ENCODE results near the gene CARTPT. TPM values are rescaled to one million over a fixed set of nuclear protein-coding genes. Genes with fewer than 3 reads are reported as not detected.

CARTPT gene
- total RNA-seq, 4 donors from 2014 or later, result not detected

DNA sequence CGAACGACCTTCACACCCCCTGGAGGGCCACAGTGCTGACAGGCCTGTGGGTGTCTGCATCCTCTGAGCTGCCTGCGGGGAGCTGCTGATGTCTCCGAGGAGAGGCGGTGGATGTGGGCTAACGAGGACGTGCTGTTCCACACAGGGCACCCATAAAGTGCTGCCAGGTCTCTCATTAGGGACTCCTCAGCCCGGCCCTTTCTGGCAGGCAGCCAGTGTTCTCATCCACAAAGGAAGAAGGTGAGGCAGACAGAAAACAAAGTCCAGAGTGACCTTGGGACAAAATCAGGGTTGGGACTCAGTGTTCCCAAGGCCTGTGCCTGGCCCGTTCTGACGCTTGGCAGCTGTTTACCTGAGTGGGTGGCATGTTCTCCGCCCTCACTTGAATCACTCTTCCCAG, 29.3 kb downstream of the CARTPT start:
- WGBS, 2 donors, result 28 to 44% methylated on average over 11 of the region's 11 CpGs
- peak in 1 of 2 donors; percentile 23 for DNase-seq (ENCODE audit: low spot score in 2 of 2)
- intact Hi-C loops (cut with DNase I; ENCODE audit: low total_unique reads), result no loop called here

DNA sequence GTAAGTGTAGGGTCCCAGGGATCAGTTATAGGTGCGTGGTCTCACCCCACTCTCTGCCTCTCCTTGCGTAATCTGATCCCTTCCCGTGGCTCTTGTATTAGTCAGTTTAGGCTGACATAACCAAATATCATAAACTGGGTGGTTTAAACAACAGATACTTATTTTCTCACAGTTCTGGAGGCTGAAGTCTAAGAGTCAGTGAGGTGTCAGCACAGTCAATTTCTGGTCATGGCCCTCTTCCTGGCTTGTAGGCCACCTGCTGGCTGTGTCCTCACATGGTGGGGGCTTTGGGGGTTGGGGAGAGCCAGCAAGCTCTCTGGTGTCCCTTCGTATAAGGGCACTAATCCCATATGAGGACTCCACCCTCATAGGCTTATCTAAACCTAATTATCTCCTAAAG, 32.3 kb downstream of the CARTPT start:
- no peak for TF ChIP-seq POLR2A (IDR thresholded peaks at IDR 0.05)
- TF ChIP-seq, protein P1, sequence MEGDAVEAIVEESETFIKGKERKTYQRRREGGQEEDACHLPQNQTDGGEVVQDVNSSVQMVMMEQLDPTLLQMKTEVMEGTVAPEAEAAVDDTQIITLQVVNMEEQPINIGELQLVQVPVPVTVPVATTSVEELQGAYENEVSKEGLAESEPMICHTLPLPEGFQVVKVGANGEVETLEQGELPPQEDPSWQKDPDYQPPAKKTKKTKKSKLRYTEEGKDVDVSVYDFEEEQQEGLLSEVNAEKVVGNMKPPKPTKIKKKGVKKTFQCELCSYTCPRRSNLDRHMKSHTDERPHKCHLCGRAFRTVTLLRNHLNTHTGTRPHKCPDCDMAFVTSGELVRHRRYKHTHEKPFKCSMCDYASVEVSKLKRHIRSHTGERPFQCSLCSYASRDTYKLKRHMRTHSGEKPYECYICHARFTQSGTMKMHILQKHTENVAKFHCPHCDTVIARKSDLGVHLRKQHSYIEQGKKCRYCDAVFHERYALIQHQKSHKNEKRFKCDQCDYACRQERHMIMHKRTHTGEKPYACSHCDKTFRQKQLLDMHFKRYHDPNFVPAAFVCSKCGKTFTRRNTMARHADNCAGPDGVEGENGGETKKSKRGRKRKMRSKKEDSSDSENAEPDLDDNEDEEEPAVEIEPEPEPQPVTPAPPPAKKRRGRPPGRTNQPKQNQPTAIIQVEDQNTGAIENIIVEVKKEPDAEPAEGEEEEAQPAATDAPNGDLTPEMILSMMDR (IDR thresholded peaks at IDR 0.05), result no peak
- intact Hi-C loops (cut with DNase I; ENCODE audit: low total_unique reads), result no loop called here
- WGBS, 2 donors, result 79 to 81% methylated on average over 4 of the region's 4 CpGs
- H3K4me3 ChIP-seq (ENCODE audit: low read depth, poor library complexity, severe bottlenecking), result no peak overlapping the region
- no peak for DNase-seq (ENCODE audit: low spot score in 2 of 2)

More for the DNA sequence above, 29.3 kb downstream of the CARTPT start:
- no peak overlapping the region for H3K4me3 ChIP-seq (ENCODE audit: low read depth, poor library complexity, severe bottlenecking)
- TF ChIP-seq, protein P1 (IDR thresholded peaks at IDR 0.05), result no peak
- TF ChIP-seq POLR2A (IDR thresholded peaks at IDR 0.05), result no peak

GRCh38 chr5:71752441-71753190, 33.5 kb downstream of the CARTPT start:
- intact Hi-C loops (cut with DNase I; ENCODE audit: low total_unique reads), result no loop called here
- no peak for TF ChIP-seq POLR2A (IDR thresholded peaks at IDR 0.05)
- TF ChIP-seq, protein P1 (IDR thresholded peaks at IDR 0.05), result no peak
- 70 to 74% methylated on average over 4 of the region's 4 CpGs for WGBS, 2 donors
- DNase-seq (ENCODE audit: low spot score in 2 of 2), result no peak
- H3K4me3 ChIP-seq (ENCODE audit: low read depth, poor library complexity, severe bottlenecking), result no peak overlapping the region

DNA sequence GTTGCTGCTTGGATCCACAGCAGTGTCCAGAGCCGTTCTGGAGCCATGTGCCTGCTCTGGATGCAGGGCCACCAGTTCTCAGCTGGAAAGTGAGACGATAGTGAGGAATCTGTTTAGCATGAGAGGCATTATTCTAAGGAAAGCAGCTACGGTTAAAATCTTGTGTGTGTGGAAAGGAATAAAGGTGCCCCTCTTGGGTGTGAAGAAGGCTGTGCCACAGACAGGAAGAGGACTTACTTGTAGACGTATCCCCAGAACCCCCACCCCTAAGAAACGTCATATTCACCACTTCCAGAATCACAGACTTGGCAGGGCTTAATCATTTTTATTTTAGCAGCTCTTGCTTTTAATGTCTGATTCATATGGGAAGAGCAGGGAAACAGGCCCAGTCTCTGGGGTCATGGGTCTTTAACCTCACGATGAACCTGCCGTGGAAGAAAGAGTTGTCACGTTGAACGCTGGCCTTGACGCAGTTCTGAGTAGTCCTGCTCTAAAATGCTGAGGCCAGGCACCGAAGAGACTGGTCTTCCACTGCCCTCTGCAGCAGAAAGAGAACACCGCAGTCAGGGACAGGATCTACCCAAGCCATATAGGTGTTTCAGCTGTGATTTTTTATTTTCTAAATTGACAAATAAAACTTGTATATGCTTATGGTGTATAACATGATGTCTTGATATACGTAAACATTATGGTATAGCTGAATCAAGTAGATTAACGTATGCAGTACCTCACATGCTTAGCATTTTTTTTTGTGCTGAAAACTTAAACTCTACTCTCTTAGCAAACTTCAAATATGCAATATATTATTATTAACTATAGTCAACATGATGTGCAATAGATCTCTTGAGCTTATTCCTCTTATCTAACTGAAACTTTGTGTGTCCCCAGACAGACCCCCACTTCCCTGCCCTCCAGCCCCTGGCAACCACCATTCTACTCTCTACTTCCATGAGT, 38.8 kb downstream of the CARTPT start:
- H3K4me3 ChIP-seq (ENCODE audit: low read depth, poor library complexity, severe bottlenecking), result no peak overlapping the region

DNA sequence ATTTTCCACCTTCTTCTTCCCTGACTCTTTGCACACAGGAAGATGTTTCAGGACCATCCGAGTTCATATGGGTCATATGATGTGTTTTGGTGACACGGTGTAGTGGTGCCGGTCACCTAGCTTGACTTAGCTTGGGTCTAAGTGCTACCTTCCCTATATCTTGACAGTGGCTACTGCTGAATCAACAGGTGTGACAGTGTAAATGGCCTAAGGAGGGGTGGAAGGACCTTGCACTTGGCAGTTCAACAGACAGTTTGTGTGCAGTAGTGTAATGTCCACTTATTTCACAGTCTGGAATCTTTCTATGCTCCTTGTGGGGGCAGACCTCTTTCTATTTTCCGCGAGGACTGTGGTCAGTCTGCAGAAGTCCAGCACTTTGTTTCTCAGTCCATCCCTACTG, 43.8 kb downstream of the CARTPT start:
- no peak overlapping the region for H3K4me3 ChIP-seq (ENCODE audit: low read depth, poor library complexity, severe bottlenecking)
- 91 to 94% methylated on average over 5 of the region's 5 CpGs for WGBS, 2 donors
- TF ChIP-seq, protein P1 (IDR thresholded peaks at IDR 0.05), result no peak
- TF ChIP-seq POLR2A (IDR thresholded peaks at IDR 0.05), result no peak
- intact Hi-C loops (cut with DNase I; ENCODE audit: low total_unique reads), result no loop called here
- DNase-seq (ENCODE audit: low spot score in 2 of 2), result no peak

More for the DNA sequence above, 38.8 kb downstream of the CARTPT start:
- intact Hi-C loops (cut with DNase I; ENCODE audit: low total_unique reads), result no loop called here
- 19 to 21% methylated on average over 14 of the region's 14 CpGs for whole genome bisulfite sequencing, 2 donors
- TF ChIP-seq POLR2A (IDR thresholded peaks at IDR 0.05), result no peak
- TF ChIP-seq, protein P1 (IDR thresholded peaks at IDR 0.05), result no peak
- peak in 1 of 2 donors; percentile 34 for DNase-seq (ENCODE audit: low spot score in 2 of 2)

Data from lower leg skin (tissue), 4 donors.